GM12891 (cell line): Measurements from ENCODE around the gene PPA2.

Experiments
- POLR2A ChIP-seq: IDR thresholded peaks from 2 replicates; pipeline ENCODE4 v1.6.1; 2011; ENCODE audit warnings: low read depth, low read length, control low read depth
- POLR2AphosphoS5 ChIP-seq: IDR thresholded peaks from 2 replicates; pipeline ENCODE4 v1.6.1; 2011; ENCODE audit warnings: low read depth, low read length, control low read depth
- SPI1 ChIP-seq: IDR thresholded peaks from 2 replicates; pipeline ENCODE4 v1.6.1; 2011; ENCODE audit warnings: low read depth, low read length, control low read depth
- TAF1 ChIP-seq: IDR thresholded peaks from 2 replicates; pipeline ENCODE4 v1.6.1; 2011; ENCODE audit warnings: low read depth, low read length, control low read depth

GRCh38 chr4:105495667-105496066 lies 21.8 kb upstream of the PPA2 start:
- TF ChIP-seq POLR2AphosphoS5 = no peak
- no peak for TF ChIP-seq POLR2A
- no peak for TF ChIP-seq TAF1
- TF ChIP-seq SPI1 = no peak
